Liver (tissue), 9 donors: ENCODE measurements around the gene EFEMP2. TPM values are rescaled to one million over a fixed set of nuclear protein-coding genes. Genes with fewer than 3 reads are reported as not detected.

Source experiments
- DNase-seq: peaks from one replicate; pipeline ENCODE4 v3.0.0-alpha.2; 2017; ENCODE audit warnings: low spot score
- H3K27ac ChIP-seq, 2 donors: one replicate each; pipeline ENCODE4 v1.7.0; 2013; ENCODE audit warnings: inconsistent platforms in 2 of 2, low read length in 2 of 2, control low read depth in 1 of 2, low read depth in 1 of 2, mild to moderate bottlenecking in 1 of 2
- H3K27me3 ChIP-seq, 4 donors: one replicate each; pipeline versions ENCODE4 v1.6.1 to v1.7.0; 2013; ENCODE audit warnings: low read length in 3 of 4, inconsistent platforms in 1 of 4, mild to moderate bottlenecking in 1 of 4, moderate library complexity in 1 of 4; ENCODE audit not compliant: control insufficient read depth in 4 of 4, insufficient read depth in 4 of 4
- H3K36me3 ChIP-seq, 4 donors: one replicate each; pipeline versions ENCODE4 v1.6.1 to v1.7.0; 2013; ENCODE audit warnings: low read length in 3 of 4, mild to moderate bottlenecking in 3 of 4, low read depth in 1 of 4, moderate library complexity in 1 of 4; ENCODE audit not compliant: control insufficient read depth in 4 of 4, insufficient read depth in 3 of 4
- H3K4me1 ChIP-seq, 4 donors: one replicate each; pipeline versions ENCODE4 v1.6.1 to v1.7.0; 2013; ENCODE audit warnings: low read length in 3 of 4, mild to moderate bottlenecking in 3 of 4, moderate library complexity in 1 of 4; ENCODE audit not compliant: control insufficient read depth in 4 of 4, insufficient read depth in 4 of 4
- H3K4me3 ChIP-seq, 3 donors: one replicate each; pipeline versions ENCODE4 v1.6.1 to v1.7.0; 2013; ENCODE audit warnings: low read length in 3 of 3, control low read depth in 1 of 3, low read depth in 1 of 3, mild to moderate bottlenecking in 1 of 3
- H3K9ac ChIP-seq, 2 donors: one replicate each; pipeline ENCODE4 v1.7.0; 2013; ENCODE audit warnings: low read length in 2 of 2, mild to moderate bottlenecking in 2 of 2, moderate library complexity in 2 of 2, control low read depth in 1 of 2, low read depth in 1 of 2
- H3K9me3 ChIP-seq, 4 donors: one replicate each; pipeline versions ENCODE4 v1.6.1 to v1.7.0; 2013; ENCODE audit warnings: low read length in 3 of 4; ENCODE audit not compliant: control insufficient read depth in 4 of 4
- ATF3 ChIP-seq: IDR thresholded peaks from 2 replicates; pipeline ENCODE4 v1.6.1; 2016; ENCODE audit warnings: antibody characterized with exemption
- EGR1 ChIP-seq, 2 donors: IDR thresholded peaks; 2 replicates each; pipeline ENCODE4 v1.6.1; 2016 to 2018; ENCODE audit warnings: antibody characterized with exemption in 2 of 2, low read depth in 2 of 2
- FOXA1 ChIP-seq: IDR thresholded peaks from 2 replicates; pipeline ENCODE4 v1.6.1; 2016; ENCODE audit warnings: antibody characterized with exemption
- FOXA2 ChIP-seq: IDR thresholded peaks from 2 replicates; pipeline ENCODE4 v1.6.1; 2016; ENCODE audit warnings: antibody characterized with exemption
- GABPA ChIP-seq, 2 donors: IDR thresholded peaks in 1 of 2; conservative IDR thresholded peaks in 1 of 2; 2 replicates each; pipeline ENCODE4 v1.6.1; 2016; ENCODE audit warnings: antibody characterized with exemption in 2 of 2, mild to moderate bottlenecking in 1 of 2, moderate library complexity in 1 of 2
- HNF4A ChIP-seq, 2 donors: conservative IDR thresholded peaks; 2 replicates each; pipeline ENCODE4 v1.6.1; 2016; ENCODE audit warnings: antibody characterized with exemption in 2 of 2, mild to moderate bottlenecking in 2 of 2
- HNF4G ChIP-seq: IDR thresholded peaks from 2 replicates; pipeline ENCODE4 v1.6.1; 2016; ENCODE audit warnings: antibody characterized with exemption
- JUND ChIP-seq, 2 donors: IDR thresholded peaks; 2 replicates each; pipeline ENCODE4 v1.6.1; 2016; ENCODE audit warnings: antibody characterized with exemption in 2 of 2
- MAX ChIP-seq: IDR thresholded peaks from 2 replicates; pipeline ENCODE4 v1.6.1; 2016; ENCODE audit warnings: antibody characterized with exemption
- NR2F2 ChIP-seq: IDR thresholded peaks from 2 replicates; pipeline ENCODE4 v1.6.1; 2016; ENCODE audit warnings: antibody characterized with exemption
- RAD21 ChIP-seq, 2 donors: IDR thresholded peaks; 2 replicates each; pipeline ENCODE4 v1.6.1; 2016; ENCODE audit warnings: antibody characterized with exemption in 2 of 2, mild to moderate bottlenecking in 2 of 2
- RXRA ChIP-seq, 2 donors: IDR thresholded peaks; 2 replicates each; pipeline ENCODE4 v1.6.1; 2017 to 2018; ENCODE audit warnings: antibody characterized with exemption in 2 of 2, mild to moderate bottlenecking in 1 of 2
- SP1 ChIP-seq: IDR thresholded peaks from 2 replicates; pipeline ENCODE4 v1.6.1; 2018; ENCODE audit warnings: antibody characterized with exemption, mild to moderate bottlenecking
- TAF1 ChIP-seq: conservative IDR thresholded peaks from 2 replicates; pipeline ENCODE4 v1.6.1; 2016; ENCODE audit warnings: antibody characterized with exemption, mild to moderate bottlenecking
- YY1 ChIP-seq: IDR thresholded peaks from 2 replicates; pipeline ENCODE4 v1.6.1; 2016; ENCODE audit warnings: antibody characterized with exemption, mild to moderate bottlenecking
- ZBTB33 ChIP-seq: IDR thresholded peaks from 2 replicates; pipeline ENCODE4 v1.6.1; 2016; ENCODE audit warnings: antibody characterized with exemption
- WGBS: extraction: QIAGEN DNeasy Blood & Tissue Kit; methylation state at CpG from one replicate; pipeline ENCODE4 v1.1.7; 2013; 5-methylcytosine and 5-hydroxymethylcytosine counted together
- polyA plus RNA-seq, 2 donors: library from polyadenylated mRNA; stranded (reverse) in 1 of 2; unstranded in 1 of 2; fragments of 200-250 nt in 1 of 2; fragments of >200 nt in 1 of 2; fragmentation: Nextera tagmentation in 1 of 2; extraction: Ambion mirVana in 1 of 2; gene quantifications; one replicate each; pipeline versions ENCODE4 v1.2.1 to v1.2.3, GENCODE V29; 2013 to 2015
- total RNA-seq, 2 donors: library from RNA; depleted of rRNA; stranded (reverse); fragments of >200 nt; gene quantifications; one replicate each; pipeline ENCODE4 v1.2.3, GENCODE V29; 2014
- TF ChIP-seq, protein P1 (sequence below): fragments of 150-350 bp; IDR thresholded peaks from 2 replicates; pipeline ENCODE4 v1.5.1; 2017; ENCODE audit warnings: improper control_type of control experiment, low read depth, low read length; ENCODE audit not compliant: missing input control
- TF ChIP-seq, protein P2 (sequence below): IDR thresholded peaks from 2 replicates; pipeline ENCODE4 v1.6.1; 2016; ENCODE audit warnings: antibody characterized with exemption, mild to moderate bottlenecking
- donor health status: healthy.
- donor health status: healthy.
- donor health status: healthy.
- donor health status: healthy.
- donor health status: healthy.

The EFEMP2 gene
- total and polyA plus RNA-seq, 4 donors, result 5.0 to 10.7 (median 5.3) TPM

DNA sequence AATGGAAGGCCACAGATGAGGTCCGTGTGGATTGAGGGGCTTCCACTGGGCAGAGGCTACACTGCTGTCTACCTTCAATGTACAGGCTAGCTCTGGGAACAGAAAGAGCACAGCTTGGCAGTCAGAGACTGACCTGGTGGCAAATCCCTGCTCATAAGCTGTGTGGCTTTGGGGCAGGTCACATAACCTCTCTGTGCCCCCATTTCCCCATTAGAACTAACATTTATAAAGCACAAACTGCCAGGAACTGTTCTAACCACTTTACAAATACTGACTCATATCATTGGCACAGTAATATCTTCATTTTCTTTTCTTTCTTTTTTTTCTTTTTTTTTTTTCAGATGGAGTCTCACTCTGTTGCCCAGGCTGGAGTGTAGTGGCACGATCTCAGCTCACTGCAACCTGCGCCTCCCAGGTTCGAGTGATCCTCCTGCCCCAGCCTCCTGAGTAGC, 24.4 kb upstream of the EFEMP2 start:
- 93% methylated on average over 4 of the region's 4 CpGs for WGBS
- no peak overlapping the region for H3K9ac ChIP-seq

More for the DNA sequence above, 24.4 kb upstream of the EFEMP2 start:
- Histone ChIP-seq H3K4me3 (no peak overlapping the region), H3K27ac (no peak overlapping the region), H3K27me3 (no peaks in the 10 kb centered on the region), H3K36me3 (peaks cover 0 to 1% (median 0%) of the 10 kb centered on the region in 4 donors), H3K4me1 (peaks cover 0 to 24% (median 12%) of the 10 kb centered on the region in 4 donors), H3K9me3 (no peaks in the 10 kb centered on the region)
- TF ChIP-seq ZBTB33 (no peak), HNF4G (no peak), ATF3 (no peak), SP1 (no peak), MAX (no peak), JUND (IDR thresholded peaks at IDR 0.05) (no peak), TAF1 (no peak), RAD21 (IDR thresholded peaks at IDR 0.05) (no peak), FOXA1 (no peak), HNF4A (conservative IDR thresholded peaks at IDR 0.05) (no peak), FOXA2 (no peak), EGR1 (IDR thresholded peaks at IDR 0.05; ENCODE audit: low read depth in 2 of 2) (no peak), GABPA (IDR thresholded peaks at IDR 0.05 in 1 of 2, conservative IDR thresholded peaks at IDR 0.05 in 1 of 2) (no peak), NR2F2 (no peak), RXRA (IDR thresholded peaks at IDR 0.05) (no peak), YY1 (no peak)
- TF ChIP-seq, protein P1, sequence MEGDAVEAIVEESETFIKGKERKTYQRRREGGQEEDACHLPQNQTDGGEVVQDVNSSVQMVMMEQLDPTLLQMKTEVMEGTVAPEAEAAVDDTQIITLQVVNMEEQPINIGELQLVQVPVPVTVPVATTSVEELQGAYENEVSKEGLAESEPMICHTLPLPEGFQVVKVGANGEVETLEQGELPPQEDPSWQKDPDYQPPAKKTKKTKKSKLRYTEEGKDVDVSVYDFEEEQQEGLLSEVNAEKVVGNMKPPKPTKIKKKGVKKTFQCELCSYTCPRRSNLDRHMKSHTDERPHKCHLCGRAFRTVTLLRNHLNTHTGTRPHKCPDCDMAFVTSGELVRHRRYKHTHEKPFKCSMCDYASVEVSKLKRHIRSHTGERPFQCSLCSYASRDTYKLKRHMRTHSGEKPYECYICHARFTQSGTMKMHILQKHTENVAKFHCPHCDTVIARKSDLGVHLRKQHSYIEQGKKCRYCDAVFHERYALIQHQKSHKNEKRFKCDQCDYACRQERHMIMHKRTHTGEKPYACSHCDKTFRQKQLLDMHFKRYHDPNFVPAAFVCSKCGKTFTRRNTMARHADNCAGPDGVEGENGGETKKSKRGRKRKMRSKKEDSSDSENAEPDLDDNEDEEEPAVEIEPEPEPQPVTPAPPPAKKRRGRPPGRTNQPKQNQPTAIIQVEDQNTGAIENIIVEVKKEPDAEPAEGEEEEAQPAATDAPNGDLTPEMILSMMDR, result no peak
- TF ChIP-seq, protein P2, sequence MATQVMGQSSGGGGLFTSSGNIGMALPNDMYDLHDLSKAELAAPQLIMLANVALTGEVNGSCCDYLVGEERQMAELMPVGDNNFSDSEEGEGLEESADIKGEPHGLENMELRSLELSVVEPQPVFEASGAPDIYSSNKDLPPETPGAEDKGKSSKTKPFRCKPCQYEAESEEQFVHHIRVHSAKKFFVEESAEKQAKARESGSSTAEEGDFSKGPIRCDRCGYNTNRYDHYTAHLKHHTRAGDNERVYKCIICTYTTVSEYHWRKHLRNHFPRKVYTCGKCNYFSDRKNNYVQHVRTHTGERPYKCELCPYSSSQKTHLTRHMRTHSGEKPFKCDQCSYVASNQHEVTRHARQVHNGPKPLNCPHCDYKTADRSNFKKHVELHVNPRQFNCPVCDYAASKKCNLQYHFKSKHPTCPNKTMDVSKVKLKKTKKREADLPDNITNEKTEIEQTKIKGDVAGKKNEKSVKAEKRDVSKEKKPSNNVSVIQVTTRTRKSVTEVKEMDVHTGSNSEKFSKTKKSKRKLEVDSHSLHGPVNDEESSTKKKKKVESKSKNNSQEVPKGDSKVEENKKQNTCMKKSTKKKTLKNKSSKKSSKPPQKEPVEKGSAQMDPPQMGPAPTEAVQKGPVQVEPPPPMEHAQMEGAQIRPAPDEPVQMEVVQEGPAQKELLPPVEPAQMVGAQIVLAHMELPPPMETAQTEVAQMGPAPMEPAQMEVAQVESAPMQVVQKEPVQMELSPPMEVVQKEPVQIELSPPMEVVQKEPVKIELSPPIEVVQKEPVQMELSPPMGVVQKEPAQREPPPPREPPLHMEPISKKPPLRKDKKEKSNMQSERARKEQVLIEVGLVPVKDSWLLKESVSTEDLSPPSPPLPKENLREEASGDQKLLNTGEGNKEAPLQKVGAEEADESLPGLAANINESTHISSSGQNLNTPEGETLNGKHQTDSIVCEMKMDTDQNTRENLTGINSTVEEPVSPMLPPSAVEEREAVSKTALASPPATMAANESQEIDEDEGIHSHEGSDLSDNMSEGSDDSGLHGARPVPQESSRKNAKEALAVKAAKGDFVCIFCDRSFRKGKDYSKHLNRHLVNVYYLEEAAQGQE, result no peak
- no peak for DNase-seq
